NCI-H82 treated with DMSO at 0.1 percent for 48 hours (cell line): ENCODE measurements around the gene KLF4.

Source experiments
- DNase-seq: peaks from one replicate; lab custom pipeline; 2025; ENCODE audit not compliant: unreplicated experiment; lab: John Stamatoyannopoulos, UW

Gene KLF4

DNA sequence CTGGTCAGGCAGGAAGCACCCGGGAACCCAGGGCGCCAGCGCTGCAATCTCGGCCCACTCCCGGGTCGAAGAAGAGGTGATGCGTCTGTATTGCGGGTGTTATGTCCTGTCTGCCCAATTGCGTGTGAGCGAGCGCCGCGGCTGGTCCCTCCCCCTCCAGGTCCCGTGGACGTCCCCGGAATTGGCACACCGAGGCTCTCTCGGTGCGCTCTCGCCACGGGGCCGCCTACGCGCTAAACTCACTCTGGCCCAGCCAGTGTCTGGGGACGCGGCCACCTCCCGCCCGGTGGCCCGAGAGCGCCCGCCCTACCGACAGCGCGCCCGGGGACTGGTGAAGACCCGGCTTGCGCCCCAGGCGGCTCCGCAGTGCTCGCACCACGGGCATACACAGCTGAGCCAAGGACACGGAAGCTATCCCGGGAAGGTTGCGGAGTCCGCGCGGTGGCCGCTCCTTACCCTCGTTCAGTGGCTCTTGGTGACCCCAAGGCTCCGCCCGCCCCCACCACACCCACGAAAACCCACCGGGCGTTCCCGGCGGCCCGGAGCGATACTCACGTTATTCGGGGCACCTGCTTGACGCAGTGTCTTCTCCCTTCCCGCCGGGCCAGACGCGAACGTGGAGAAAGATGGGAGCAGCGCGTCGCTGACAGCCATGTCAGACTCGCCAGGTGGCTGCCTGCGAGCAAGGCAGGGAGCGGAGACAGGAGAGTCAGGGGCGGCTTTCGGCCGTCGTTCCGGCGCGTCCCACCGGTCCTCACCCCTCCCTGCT lies 1.0 kb downstream of the KLF4 start:
- no peak for DNase-seq

DNA sequence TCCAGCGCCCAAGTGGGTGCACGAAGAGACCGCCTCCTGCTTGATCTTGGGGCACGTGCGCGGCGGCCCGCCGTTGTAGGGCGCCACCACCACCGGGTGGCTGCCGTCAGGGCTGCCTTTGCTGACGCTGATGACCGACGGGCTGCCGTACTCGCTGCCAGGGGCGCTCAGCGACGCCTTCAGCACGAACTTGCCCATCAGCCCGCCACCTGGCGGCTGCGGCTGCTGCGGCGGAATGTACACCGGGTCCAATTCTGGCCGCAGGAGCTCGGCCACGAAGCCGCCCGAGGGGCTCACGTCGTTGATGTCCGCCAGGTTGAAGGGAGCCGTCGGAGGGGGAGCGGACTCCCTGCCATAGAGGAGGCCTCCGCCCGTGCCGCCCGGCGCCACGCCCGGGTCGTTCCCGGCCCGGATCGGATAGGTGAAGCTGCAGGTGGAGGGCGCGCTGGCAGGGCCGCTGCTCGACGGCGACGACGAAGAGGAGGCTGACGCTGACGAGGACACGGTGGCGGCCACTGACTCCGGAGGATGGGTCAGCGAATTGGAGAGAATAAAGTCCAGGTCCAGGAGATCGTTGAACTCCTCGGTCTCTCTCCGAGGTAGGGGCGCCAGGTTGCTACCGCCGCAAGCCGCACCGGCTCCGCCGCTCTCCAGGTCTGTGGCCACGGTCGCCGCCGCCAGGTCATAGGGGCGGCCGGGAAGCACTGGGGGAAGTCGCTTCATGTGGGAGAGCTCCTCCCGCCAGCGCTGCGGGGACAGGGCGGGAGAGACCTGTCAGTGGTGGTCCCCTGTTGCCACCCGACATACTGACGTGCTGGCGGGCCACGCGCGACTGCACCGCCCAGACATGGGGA lies 1.8 kb downstream of the KLF4 start:
- peak; percentile 22 for DNase-seq

DNA sequence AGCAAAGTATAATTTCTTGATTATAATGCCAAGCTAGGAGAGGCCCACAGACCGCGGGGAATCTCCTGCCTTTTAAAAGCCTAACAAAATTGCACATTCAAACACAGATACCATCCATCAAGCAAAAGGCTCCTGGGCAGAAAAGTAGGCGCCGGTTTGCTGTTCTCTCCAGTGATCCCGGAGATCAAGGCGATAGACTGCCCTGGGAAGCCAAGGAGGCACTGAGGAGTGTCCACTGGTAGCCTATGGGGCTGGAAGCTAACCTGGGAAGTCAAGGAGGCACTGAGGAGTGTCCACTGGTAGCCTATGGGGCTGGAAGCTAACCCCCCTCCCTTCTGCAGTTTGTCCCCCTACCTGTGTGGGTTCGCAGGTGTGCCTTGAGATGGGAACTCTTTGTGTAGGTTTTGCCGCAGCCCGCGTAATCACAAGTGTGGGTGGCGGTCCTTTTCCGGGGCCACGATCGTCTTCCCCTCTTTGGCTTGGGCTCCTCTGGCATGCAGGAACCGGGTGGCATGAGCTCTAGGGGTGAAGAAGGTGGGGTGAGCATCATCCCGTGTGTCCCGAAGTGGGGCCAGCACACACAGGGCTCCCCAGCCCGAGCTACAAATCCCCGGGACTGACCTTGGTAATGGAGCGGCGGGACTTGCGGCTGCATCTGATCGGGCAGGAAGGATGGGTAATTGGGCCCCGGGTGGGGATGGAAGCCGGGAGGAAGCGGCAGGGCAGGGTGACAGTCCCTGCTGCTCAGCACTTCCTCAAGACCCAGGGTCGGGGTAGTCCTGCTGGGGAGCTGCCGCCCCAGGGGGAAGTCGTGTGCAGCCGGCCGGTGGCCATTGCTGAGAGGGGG lies 2.7 kb downstream of the KLF4 start:
- no peak for DNase-seq

DNA sequence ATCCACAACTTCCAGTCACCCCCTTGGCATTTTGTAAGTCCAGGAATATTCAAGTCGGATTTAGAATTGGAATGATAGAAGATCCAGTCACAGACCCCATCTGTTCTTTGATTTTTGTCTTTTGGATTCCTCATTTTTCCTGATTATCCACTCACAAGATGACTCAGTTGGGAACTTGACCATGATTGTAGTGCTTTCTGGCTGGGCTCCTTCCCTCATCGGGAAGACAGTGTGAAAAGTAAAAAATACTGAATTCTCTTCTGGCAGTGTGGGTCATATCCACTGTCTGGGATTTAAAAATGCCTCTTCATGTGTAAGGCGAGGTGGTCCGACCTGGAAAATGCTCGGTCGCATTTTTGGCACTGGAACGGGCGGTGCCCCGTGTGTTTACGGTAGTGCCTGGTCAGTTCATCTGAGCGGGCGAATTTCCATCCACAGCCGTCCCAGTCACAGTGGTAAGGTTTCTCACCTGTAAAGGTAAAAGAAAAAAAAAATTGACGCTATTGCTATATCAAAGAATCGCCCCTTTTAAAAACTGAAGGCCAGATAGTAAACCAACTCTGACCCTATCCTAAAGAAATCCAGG lies 4.0 kb downstream of the KLF4 start:
- DNase-seq = no peak

DNA sequence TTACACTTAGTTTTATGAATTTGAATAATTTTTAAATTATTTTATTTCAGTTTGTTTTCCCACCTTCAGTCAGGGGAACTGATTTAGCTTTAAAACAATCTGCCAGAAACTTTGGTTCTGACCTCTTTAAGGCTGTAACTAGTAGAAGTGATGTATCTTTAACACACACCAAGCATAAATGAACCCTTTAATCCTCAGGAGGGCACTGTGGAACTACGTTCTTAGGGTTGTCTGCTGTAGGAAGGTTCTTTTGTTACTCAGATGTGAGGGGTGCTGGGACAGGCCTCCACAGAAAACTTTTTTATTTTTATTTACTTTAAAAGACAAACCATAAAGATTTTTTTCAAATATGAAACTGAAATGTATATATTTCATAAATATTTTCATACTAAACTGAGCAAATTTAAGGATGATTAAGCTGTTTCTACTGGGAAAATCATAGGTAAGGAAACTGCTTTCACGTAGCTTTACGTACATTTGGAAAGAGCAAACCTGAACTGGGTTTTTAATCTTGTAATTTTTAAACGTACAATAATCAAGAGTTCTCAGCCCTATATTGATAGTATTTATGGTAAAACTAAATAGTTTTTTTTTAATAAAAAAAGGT lies 5.3 kb downstream of the KLF4 start:
- peak; percentile 42 for DNase-seq

DNA sequence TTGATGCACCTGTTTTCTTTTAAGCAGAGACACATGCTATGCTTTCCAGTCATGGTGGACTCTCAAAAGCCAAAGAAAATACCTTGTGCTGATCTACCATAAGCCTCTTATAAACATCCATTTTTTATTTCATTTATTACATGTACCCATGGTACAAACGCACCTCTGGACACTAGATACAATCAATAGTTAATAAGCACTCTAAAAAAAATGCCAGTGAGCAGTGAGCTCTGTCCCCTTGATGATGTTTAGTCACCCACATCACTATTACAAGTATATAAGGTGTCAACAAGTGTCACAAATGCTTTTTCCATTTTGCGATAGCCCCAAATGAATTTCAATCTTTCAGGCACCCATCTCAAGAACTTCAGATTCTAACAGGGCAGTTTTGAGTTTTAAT lies 5.9 kb downstream of the KLF4 start:
- DNase-seq = no peak

DNA sequence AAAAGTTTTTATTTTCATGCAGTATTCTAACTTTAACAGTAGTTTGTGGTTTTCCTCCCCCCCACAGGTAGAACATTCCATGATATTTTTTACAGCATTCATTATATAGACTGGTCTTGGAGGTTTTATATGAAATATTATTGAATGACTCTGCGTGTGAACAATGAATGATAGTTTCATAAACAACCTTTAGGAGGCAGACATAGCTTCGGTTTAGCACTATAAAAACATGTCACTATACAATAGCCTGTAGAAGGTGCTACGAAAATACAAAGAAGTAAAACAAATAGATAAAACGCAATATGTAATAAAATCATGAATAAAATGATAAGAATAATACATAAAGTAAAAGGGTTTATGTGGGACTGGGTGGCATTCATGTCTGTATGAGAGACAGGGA lies 8.5 kb downstream of the KLF4 start:
- DNase-seq = no peak

DNA sequence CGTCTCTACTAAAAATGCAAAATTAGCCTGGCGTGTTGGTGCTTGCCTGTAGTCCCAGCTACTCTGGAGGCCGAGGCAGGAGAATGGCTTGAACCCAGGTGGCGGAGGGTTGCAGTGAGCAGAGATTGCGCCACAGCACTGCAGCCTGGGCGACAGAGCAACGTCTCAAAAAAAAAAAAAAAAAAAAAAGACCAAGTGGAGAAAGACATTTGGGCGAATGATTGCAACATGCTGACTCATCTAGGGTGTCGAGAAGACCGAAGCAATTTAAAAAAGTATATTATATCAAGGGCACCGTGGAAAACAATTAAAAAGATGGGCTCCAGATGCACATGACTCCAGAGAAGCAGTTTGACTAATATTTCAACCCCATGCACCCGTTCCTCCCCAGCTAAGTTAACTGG lies 9.2 kb downstream of the KLF4 start:
- no peak for DNase-seq

DNA sequence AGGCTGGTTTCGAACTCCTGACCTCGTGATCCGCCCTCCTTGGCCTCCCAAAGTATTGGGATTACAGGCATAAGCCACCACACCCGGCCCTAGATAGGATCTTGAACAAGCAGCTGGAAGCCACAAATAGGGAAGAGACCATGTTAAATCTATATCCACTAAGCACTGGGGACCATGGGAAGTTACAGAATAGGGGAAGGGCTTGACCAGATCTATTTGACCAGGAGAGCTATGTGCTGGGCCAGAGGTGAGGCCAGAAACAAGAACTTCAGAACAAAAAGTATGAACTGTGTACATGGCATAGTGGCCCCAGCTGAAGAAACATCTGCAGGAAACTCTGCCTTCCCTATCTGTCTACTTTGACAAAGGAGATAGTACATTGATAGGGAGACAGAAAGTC lies 10.8 kb downstream of the KLF4 start:
- DNase-seq = no peak

DNA sequence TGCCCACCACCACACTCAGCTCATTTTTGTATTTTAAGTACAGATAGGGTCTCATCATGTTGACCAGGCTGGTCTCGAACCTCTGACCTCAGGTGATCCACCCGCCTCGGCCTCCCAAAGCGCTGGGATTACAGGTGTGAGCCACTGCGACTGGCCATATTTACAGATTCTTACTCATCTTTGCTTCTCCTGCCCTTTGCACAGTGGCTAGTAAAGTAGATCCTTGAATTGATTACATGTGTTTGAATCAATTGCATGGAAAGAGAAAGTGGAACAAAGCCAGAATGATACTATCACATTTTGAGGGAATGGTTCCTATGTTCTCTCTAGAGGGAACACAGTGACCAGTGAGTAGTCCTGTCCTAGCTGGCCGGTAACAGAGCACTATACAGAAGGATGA lies 15.4 kb downstream of the KLF4 start:
- no peak for DNase-seq

DNA sequence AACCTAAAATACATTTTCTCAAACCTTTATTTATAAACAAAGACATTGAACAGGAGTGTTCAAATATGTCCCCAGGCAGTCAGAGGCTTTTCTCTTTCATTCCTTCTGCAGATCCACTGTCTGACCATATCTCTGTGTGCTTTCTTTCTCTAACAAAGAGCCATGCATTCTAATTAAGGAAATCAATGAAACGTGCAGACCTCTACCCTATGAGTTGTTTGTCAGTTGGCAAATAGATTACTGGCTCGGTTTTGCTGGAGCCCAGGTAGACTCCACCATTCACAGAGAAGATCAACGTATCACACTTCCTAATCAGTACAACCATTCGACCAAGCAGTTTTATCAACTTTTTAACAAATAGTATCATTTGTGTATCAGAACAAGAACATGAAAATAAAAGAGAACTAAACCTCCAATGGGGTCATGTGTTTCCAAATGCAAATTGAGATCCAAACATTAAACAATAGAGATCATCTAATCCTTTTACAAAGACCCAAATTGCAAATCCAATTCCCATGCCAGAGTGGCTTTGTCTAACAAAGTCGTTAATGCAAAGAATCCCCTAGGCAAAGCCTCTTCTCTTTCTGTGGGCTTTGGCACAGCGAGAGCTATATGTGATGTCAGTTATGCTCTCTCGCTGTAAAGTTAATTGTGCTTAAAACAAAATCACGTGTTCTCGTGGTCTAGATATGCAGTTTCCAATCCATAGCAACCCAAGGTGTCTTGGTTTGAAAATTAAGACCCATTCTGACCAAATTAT lies 16.8 kb downstream of the KLF4 start:
- DNase-seq = peak; percentile 14

DNA sequence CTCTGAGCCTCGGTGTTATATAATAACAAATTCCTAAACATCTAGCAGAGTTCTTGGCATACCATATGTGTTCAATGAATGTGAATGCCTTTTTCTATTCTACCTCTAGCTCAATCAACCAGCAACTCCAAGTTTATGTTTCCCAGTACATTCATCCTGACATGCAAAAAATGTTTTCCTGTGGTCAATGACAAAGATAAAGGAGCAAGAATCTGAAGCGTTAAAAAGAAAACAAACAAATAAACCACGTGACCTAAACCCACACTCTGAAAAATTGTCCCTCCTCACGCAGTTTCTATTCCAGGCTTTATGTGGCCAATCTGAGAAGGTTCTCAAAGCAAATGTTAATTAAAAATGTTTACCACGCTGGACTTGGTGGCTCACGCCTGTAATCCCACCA lies 18.0 kb downstream of the KLF4 start:
- DNase-seq = no peak

DNA sequence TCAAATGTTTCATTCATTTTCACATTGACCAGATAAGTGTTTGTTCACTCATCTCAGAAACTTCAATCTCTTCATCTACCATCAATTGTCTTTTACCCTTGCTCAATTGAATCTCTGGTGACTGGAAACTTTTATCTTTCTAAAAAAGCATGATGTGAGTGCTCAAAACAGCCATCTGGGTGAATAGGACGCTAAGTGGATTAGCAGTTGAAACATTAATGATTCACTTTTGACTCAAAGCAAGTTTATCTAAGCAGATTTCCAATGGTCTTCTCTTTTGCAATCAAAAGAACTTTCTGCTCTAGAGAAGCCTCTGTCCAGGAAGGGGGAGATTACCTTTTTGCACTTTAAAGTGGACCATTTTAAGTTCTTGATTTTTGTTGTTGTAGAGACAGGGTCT lies 22.2 kb downstream of the KLF4 start:
- DNase-seq = no peak

DNA sequence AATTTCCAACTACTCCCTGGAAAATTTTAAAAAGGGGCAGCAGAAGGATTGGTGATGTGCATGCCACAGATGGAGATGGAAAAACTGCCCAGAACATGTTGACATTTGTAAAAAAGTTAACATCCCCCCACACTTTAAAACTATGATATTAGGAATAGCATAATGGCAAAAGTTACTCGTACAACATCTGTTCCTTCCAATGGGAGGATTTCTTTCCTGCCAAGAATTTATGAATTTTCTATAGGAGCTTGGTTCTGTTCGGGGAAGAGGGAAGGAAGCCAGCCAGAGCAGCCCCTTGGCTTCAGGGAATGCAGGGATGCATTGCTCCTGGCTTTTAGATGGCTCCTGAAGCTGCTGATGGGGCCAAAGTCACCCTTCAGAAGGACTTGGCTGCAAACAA lies 22.7 kb downstream of the KLF4 start:
- no peak for DNase-seq

DNA sequence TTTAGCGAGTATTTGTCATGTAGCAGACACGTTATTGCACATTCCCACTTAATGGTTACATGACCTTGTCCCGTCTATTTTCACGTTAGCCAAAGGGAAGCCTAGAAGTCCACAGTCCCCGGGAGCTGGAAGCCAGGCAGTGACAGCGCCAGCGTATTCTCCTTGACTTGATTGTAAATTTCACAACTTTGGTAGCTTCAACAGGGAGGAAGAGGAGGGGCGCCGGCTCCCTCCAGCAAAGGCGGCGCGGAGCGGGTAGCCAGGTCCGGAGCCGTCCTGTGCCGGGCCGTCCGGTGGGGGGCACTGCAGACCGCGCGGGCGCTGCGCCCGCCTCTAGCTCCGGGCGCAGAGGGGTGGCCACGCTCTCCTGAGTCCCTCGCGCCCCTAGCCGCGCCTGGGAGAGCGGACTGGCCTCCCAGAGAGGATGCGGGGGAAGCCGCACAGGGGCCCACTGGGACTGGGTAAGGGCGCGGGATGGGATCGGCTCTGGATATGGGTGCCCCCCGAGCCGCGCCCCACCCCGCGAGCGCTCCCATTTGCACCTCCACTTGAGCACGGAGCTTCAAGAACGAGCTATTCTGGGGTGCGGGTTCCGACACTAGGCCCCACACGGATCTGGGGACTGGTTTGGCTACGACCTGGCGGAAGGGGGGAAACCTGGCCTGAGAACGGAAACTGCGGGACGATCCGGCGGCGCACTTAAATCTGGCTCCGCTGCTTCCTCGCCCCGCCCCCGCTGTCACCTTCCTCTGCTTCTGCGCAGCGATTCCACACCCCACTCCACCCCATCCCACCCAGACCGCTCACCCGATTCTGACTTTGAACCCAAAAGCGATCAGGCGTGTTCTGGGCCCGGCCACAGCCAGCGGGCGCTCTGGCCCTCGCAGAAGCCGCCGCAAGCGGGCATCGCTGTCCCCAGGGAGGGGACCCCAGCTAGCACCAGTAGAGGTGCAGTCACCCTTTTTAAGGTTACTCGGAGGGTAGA lies 23.8 kb downstream of the KLF4 start:
- DNase-seq = no peak

DNA sequence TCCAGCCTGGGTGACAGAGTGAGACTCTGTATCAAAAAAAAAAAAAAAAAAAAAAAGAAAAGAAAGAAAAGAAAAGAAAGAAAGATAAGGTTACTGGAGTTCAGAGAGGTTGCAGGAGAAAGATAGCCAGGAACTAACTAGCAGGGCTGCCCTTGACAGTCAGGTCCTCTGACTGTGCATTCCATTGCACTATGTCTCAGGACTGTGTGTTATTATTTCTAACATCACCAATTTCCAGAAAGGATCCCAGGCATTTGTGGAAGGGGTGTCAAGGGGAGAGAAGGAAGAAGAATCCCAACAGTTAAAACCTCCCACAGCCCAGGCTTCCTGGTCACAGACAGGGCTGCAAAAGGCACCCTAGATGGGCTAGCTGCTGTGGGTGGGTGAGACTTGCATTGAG lies 25.1 kb downstream of the KLF4 start:
- no peak for DNase-seq

DNA sequence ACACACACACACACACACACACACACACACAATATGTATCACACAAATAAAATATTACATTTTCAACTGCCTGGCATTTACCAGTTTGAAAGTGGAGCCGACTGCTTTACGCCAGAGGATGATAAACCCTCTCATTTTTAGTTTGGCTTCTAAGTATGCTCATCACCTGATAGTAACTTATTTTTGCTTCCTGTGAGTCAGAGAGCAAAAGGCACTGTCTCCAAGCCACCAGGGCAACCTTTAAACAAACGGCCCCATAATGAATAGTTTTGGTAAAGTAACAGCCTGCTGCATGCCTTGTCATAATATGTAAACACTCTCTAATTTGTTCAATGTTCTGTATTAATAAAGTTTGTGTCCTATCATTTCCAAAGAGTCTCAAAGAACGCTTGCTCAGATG lies 26.9 kb downstream of the KLF4 start:
- no peak for DNase-seq

DNA sequence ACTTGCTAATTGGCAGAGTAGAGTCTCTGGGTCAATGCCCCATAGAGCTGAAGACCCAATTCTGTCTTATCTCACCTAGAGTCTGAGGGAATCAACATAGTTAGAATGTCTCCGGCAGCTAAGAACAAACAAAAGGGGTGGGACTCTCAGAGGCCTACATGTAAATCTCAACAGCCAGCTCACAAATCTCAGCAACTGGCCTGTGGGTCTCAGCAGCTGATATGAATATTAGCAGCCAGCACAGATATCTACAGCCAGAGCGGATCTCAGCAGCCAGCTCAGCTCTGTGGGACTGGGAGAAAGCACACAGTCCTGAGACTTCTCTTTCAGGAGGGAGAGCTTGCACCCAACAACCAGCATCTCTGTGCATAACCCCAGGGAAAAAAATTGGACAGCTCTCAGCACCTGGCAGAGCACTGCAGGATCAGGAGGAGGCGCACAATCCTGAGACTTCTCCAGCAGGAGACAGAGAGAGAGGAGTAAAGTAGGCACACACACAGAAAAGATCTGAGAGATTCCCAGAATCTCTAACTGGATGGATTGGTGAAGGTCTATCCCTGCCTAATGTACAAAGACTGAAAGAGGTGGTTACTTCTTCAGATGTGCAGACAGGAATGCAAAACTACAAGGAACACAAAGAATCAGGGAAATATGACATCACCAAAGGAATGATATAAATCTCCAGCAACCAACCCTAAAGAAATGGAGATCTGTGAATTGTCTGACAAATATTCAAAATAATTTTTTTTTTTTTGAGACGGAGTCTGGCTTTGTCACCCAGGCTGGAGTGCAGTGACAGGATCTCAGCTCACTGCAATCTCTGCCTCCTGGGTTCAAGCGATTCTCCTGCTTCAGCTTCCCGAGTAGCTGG lies 29.2 kb downstream of the KLF4 start:
- DNase-seq = no peak
